B cell (primary cell): ENCODE measurements around the gene IGFL3. TPM values are rescaled to one million over a fixed set of nuclear protein-coding genes. Genes with fewer than 3 reads are reported as not detected.

Experiments
- ATAC-seq: fragments of 200-7000 bp; cut with Tn5 transposase; one replicate; pipeline ENCODE4 v1.10.0; 2021; ENCODE audit warnings: low read depth, mild to moderate bottlenecking, moderate number of reproducible peaks, moderate library complexity
- CTCF ChIA-PET: fragments of 350-600 bp; sonication (Branson Sonifier 250); formaldehyde crosslinking; loops from one replicate; lab custom pipeline; 2021; ENCODE audit warnings: antibody characterized with exemption, inconsistent platforms; lab: Charles Lee
- POLR2A ChIA-PET: fragments of 350-600 bp; sonication (Branson Sonifier 250); formaldehyde crosslinking; loops from one replicate; lab custom pipeline; 2021; ENCODE audit warnings: antibody characterized with exemption; lab: Charles Lee
- DNase-seq: peaks from one replicate; pipeline ENCODE4 v3.0.0; 2013
- H2AFZ ChIP-seq: 2 replicates; pipeline ENCODE4 v1.6.1; 2012; ENCODE audit warnings: mild to moderate bottlenecking, low read depth, low read length; ENCODE audit not compliant: insufficient read depth, poor library complexity, severe bottlenecking
- H3K27ac ChIP-seq, 2 donors: 1 replicate in 1 of 2; 2 replicates in 1 of 2; pipeline ENCODE4 v1.5.1; 2012 to 2013; ENCODE audit warnings: low read length in 2 of 2, mild to moderate bottlenecking in 2 of 2, moderate library complexity in 1 of 2
- H3K27me3 ChIP-seq, 4 experiments: fragments of 200-600 bp in 1 of 4; sonication (generic) in 1 of 4; replicated peaks in 1 of 4; 1 replicate in 2 of 4; 2 replicates in 2 of 4; pipeline versions ENCODE4 v1.6.1 to v1.7.0; 2013 to 2016; ENCODE audit warnings: low read length in 3 of 4, mild to moderate bottlenecking in 2 of 4, mixed read lengths in 1 of 4, moderate library complexity in 1 of 4; ENCODE audit not compliant: insufficient read depth in 4 of 4, control insufficient read depth in 3 of 4; ENCODE audit errors: control extremely low read depth in 1 of 4
- H3K36me3 ChIP-seq, 2 experiments: replicated peaks in 1 of 2; 1 replicate in 1 of 2; 2 replicates in 1 of 2; pipeline versions ENCODE4 v1.6.1 to v1.7.1; 2013; ENCODE audit warnings: low read length in 1 of 2; ENCODE audit not compliant: insufficient read depth in 2 of 2, control insufficient read depth in 1 of 2; ENCODE audit errors: control extremely low read depth in 1 of 2, extremely low read depth in 1 of 2
- H3K4me1 ChIP-seq, 2 donors: fragments of 200-600 bp in 1 of 2; sonication (generic) in 1 of 2; 1 replicate in 1 of 2; 2 replicates in 1 of 2; pipeline versions ENCODE4 v1.5.1 to v1.6.1; 2013 to 2017; ENCODE audit warnings: low read length in 2 of 2; ENCODE audit not compliant: control insufficient read depth in 2 of 2, insufficient read depth in 2 of 2
- H3K4me2 ChIP-seq: replicated peaks from 2 replicates; pipeline ENCODE3; 2012; ENCODE audit warnings: mild to moderate bottlenecking, low read depth, low read length; ENCODE audit not compliant: poor library complexity, severe bottlenecking
- H3K4me3 ChIP-seq, 5 experiments: fragments of 200-600 bp in 1 of 5; sonication (generic) in 1 of 5; 1 replicate in 3 of 5; 2 replicates in 2 of 5; pipeline versions ENCODE4 v1.5.1 to v1.7.0; 2011 to 2016; ENCODE audit warnings: low read length in 4 of 5, mild to moderate bottlenecking in 4 of 5, low read depth in 2 of 5, control low read depth in 1 of 5, moderate library complexity in 1 of 5; ENCODE audit not compliant: insufficient read depth in 1 of 5; ENCODE audit errors: control extremely low read depth in 1 of 5, extremely low read depth in 1 of 5
- H3K79me2 ChIP-seq: fragments of 200-600 bp; sonication (generic); one replicate; pipeline ENCODE4 v1.6.0; 2016; ENCODE audit warnings: low read length; ENCODE audit not compliant: control insufficient read depth, insufficient read depth
- H3K9ac ChIP-seq: fragments of 200-600 bp; sonication (generic); 2 replicates; pipeline ENCODE4 v1.6.1; 2017; ENCODE audit warnings: mild to moderate bottlenecking, low read length, moderate library complexity
- H3K9me3 ChIP-seq, 3 donors: one replicate each; pipeline versions ENCODE4 v1.6.1 to v1.7.1; 2013; ENCODE audit warnings: low read length in 2 of 3; ENCODE audit not compliant: control insufficient read depth in 2 of 3, insufficient read depth in 1 of 3; ENCODE audit errors: control extremely low read depth in 1 of 3
- H4K20me1 ChIP-seq: 2 replicates; pipeline ENCODE4 v1.6.0; 2012; ENCODE audit warnings: mild to moderate bottlenecking, low read length; ENCODE audit not compliant: insufficient read depth, control insufficient read depth, poor library complexity, severe bottlenecking
- H3K27ac Mint-ChIP-seq: one replicate; pipeline ENCODE4 v1.8.0; 2021; ENCODE audit warnings: mixed read lengths
- H3K27me3 Mint-ChIP-seq: one replicate; pipeline ENCODE4 v1.8.0; 2021; ENCODE audit warnings: mixed read lengths
- H3K4me1 Mint-ChIP-seq: one replicate; pipeline ENCODE4 v1.8.0; 2021; ENCODE audit warnings: mixed read lengths
- H3K4me3 Mint-ChIP-seq: one replicate; pipeline ENCODE4 v1.8.0; 2021; ENCODE audit warnings: mixed read lengths
- H3K9me3 Mint-ChIP-seq: one replicate; pipeline ENCODE4 v1.8.0; 2022; ENCODE audit warnings: mixed read lengths; ENCODE audit not compliant: insufficient read depth
- CTCF ChIP-seq: fragments of 200-600 bp; IDR thresholded peaks from one replicate; pipeline ENCODE4 v1.8.0; 2022; ENCODE audit warnings: antibody characterized with exemption, mild to moderate bottlenecking
- EZH2 ChIP-seq: IDR thresholded peaks from 2 replicates; pipeline ENCODE4 v1.6.1; 2012; ENCODE audit warnings: borderline replicate concordance, low read depth, mild to moderate bottlenecking, moderate library complexity, low read length; ENCODE audit not compliant: insufficient read depth, poor library complexity, severe bottlenecking
- WGBS: methylation state at CpG from one replicate; pipeline ENCODE4 v1.1.5; 2013; ENCODE audit warnings: missing lambda C conversion rate; ENCODE audit not compliant: insufficient coverage; 5-methylcytosine and 5-hydroxymethylcytosine counted together
- intact Hi-C: fragments of 100-400 bp; cut with micrococcal nuclease; formaldehyde crosslinking; loops from one replicate; pipeline ENCODE4 v1.10.0; 2022
- polyA plus RNA-seq: library from polyadenylated mRNA; depleted of rRNA; stranded (reverse); fragments of >200 nt; gene quantifications from 2 replicates; pipeline ENCODE4 v1.2.3, GENCODE V29; 2012
- total RNA-seq, 2 donors: library from RNA; stranded (reverse); fragments of 120-200 nt in 1 of 2; gene quantifications; 1 replicate in 1 of 2; 2 replicates in 1 of 2; pipeline versions ENCODE4 v1.2.3 to v1.2.4, GENCODE V29; 2013 to 2022

Gene IGFL3
- total and polyA plus RNA-seq, 2 donors (not counting 1 experiment from before 2014, with no cell fraction given): not detected

DNA sequence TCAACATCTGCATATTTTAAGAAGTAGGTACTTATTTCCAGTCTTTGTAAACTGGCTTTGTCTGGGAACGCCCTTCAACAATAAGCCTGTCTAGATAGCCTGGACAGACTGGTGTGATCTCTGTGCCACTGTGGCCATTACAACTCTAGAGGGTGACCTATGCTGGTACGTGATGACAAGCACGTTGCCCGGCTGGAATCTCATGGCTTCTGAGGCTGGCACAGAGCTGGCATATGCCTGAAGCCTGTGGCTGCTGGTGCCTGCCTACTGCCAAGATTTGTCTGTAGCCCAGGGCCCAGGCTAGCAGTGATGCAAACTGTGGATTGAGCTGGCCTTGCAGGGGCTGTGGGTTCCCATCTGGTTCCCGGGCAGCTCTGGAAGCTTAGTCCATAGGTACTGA is 34.0 kb downstream of the IGFL3 start:
- H3K27me3 ChIP-seq: peaks cover 0 to 8% (median 4%) of the 10 kb centered on the region in 4 experiments
- no peak overlapping the region for H3K4me3 ChIP-seq
- ATAC-seq: no peak
- no peak overlapping the region for H2AFZ ChIP-seq
- H3K27ac ChIP-seq: no peak overlapping the region
- H3K79me2 ChIP-seq: no peaks in the 10 kb centered on the region
- intact Hi-C loops: no loop called here
- H3K4me2 ChIP-seq: no peak overlapping the region
- ChIA-PET POLR2A (no interaction called here), CTCF (no interaction called here)
- 92% methylated on average over 5 of the region's 5 CpGs for WGBS
- H3K9me3 ChIP-seq: peaks cover 6 to 33% (median 24%) of the 10 kb centered on the region in 3 donors
- no peak for DNase-seq
- no peaks in the 10 kb centered on the region for H3K4me1 ChIP-seq
- peaks cover 30% of the 10 kb centered on the region for H3K27me3 Mint-ChIP-seq
- no peaks in the 10 kb centered on the region for H3K4me1 Mint-ChIP-seq
- no peak overlapping the region for H3K9ac ChIP-seq
- H3K36me3 ChIP-seq: no peaks in the 10 kb centered on the region
- no peak overlapping the region for H3K4me3 Mint-ChIP-seq
- peaks cover 23% of the 10 kb centered on the region for H3K9me3 Mint-ChIP-seq
- no peaks in the 10 kb centered on the region for H4K20me1 ChIP-seq
- TF ChIP-seq EZH2: no peak
- TF ChIP-seq CTCF: no peak
- no peak overlapping the region for H3K27ac Mint-ChIP-seq

GRCh38 chr19:46089432-46089831 is 35.1 kb downstream of the IGFL3 start:
- no peaks in the 10 kb centered on the region for H3K4me1 ChIP-seq
- POLR2A ChIA-PET: no interaction called here
- H3K27me3 Mint-ChIP-seq: peaks cover 33% of the 10 kb centered on the region

More at GRCh38 chr19:46089432-46089831, 35.1 kb downstream of the IGFL3 start:
- CTCF ChIA-PET: no interaction called here
- Mint-ChIP-seq H3K9me3 (peaks cover 24% of the 10 kb centered on the region), H3K4me3 (no peak overlapping the region), H3K4me1 (no peaks in the 10 kb centered on the region), H3K27ac (no peak overlapping the region)
- peaks cover 0 to 12% (median 4%) of the 10 kb centered on the region in 4 experiments for H3K27me3 ChIP-seq
- DNase-seq (no peak), ATAC-seq (no peak)
- H4K20me1 ChIP-seq: no peaks in the 10 kb centered on the region
- H3K9ac ChIP-seq: no peak overlapping the region
- H3K27ac ChIP-seq: no peak overlapping the region
- H3K4me2 ChIP-seq: no peak overlapping the region
- no peaks in the 10 kb centered on the region for H3K79me2 ChIP-seq
- no CpG with 5 or more reads among the region's 1 CpG for WGBS
- peaks cover 8 to 42% (median 27%) of the 10 kb centered on the region in 3 donors for H3K9me3 ChIP-seq
- no peak overlapping the region for H3K4me3 ChIP-seq
- intact Hi-C loops: no loop called here
- H3K36me3 ChIP-seq: no peaks in the 10 kb centered on the region
- TF ChIP-seq CTCF (no peak), EZH2 (no peak)
- H2AFZ ChIP-seq: no peak overlapping the region
